GM12873 (cell line): ENCODE results near the gene SAMHD1.

Experiments used
- CTCF ChIP-seq: IDR thresholded peaks from 2 replicates; pipeline ENCODE4 v1.5.1; 2012; ENCODE audit warnings: low read depth, mild to moderate bottlenecking, moderate library complexity, low read length, control low read depth; ENCODE audit not compliant: insufficient read depth; ENCODE audit errors: missing control alignments

SAMHD1 gene

GRCh38 chr20:36847710-36848040 is 103.8 kb downstream of the SAMHD1 start:
- TF ChIP-seq CTCF, result no peak

GRCh38 chr20:36847009-36847709 is 104.3 kb downstream of the SAMHD1 start:
- TF ChIP-seq CTCF, result no peak

GRCh38 chr20:36845288-36845971 is 106.1 kb downstream of the SAMHD1 start:
- no peak for TF ChIP-seq CTCF
